Neutrophil (primary cell): Measurements from ENCODE around the gene ASGR1.

ENCODE experiments used
- H3K27ac ChIP-seq: fragments of 200-600 bp; sonication (generic); 2 replicates; pipeline ENCODE4 v1.5.1; 2016; ENCODE audit warnings: mild to moderate bottlenecking, moderate library complexity
- H3K27me3 ChIP-seq: fragments of 200-600 bp; sonication (generic); 2 replicates; pipeline ENCODE4 v1.6.0; 2016; ENCODE audit warnings: mild to moderate bottlenecking
- H3K36me3 ChIP-seq: fragments of 200-600 bp; sonication (generic); 2 replicates; pipeline ENCODE4 v1.5.1; 2017
- H3K4me1 ChIP-seq, 2 experiments: fragments of 200-600 bp in 1 of 2; sonication (generic) in 1 of 2; 1 replicate in 1 of 2; 2 replicates in 1 of 2; pipeline versions ENCODE4 v1.5.1 to v1.6.1; 2013 to 2016; ENCODE audit warnings: low read depth in 1 of 2, low read length in 1 of 2, mild to moderate bottlenecking in 1 of 2, moderate library complexity in 1 of 2; ENCODE audit not compliant: control insufficient read depth in 1 of 2, insufficient read depth in 1 of 2
- H3K4me3 ChIP-seq, 2 experiments: fragments of 200-600 bp in 1 of 2; sonication (generic) in 1 of 2; 1 replicate in 1 of 2; 2 replicates in 1 of 2; pipeline ENCODE4 v1.5.1; 2013 to 2016; ENCODE audit warnings: low read depth in 1 of 2, low read length in 1 of 2, mild to moderate bottlenecking in 1 of 2, moderate library complexity in 1 of 2
- H3K9me3 ChIP-seq: fragments of 200-600 bp; sonication (generic); 2 replicates; pipeline ENCODE4 v1.5.1; 2016
- TF ChIP-seq, protein P1 (sequence below): fragments of 200-600 bp; sonication (generic); IDR thresholded peaks from 2 replicates; pipeline ENCODE4 v1.5.1; 2016; ENCODE audit warnings: antibody characterized with exemption

Gene ASGR1

GRCh38 chr17:7146115-7146514 lies 33.1 kb downstream of the ASGR1 start:
- Histone ChIP-seq H3K4me3 (no peak overlapping the region), H3K4me1 (no peaks in the 10 kb centered on the region), H3K36me3 (no peaks in the 10 kb centered on the region), H3K27ac (no peak overlapping the region), H3K9me3 (no peaks in the 10 kb centered on the region), H3K27me3 (peaks cover 10% of the 10 kb centered on the region)
- TF ChIP-seq, protein P1, sequence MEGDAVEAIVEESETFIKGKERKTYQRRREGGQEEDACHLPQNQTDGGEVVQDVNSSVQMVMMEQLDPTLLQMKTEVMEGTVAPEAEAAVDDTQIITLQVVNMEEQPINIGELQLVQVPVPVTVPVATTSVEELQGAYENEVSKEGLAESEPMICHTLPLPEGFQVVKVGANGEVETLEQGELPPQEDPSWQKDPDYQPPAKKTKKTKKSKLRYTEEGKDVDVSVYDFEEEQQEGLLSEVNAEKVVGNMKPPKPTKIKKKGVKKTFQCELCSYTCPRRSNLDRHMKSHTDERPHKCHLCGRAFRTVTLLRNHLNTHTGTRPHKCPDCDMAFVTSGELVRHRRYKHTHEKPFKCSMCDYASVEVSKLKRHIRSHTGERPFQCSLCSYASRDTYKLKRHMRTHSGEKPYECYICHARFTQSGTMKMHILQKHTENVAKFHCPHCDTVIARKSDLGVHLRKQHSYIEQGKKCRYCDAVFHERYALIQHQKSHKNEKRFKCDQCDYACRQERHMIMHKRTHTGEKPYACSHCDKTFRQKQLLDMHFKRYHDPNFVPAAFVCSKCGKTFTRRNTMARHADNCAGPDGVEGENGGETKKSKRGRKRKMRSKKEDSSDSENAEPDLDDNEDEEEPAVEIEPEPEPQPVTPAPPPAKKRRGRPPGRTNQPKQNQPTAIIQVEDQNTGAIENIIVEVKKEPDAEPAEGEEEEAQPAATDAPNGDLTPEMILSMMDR: no peak

- Histone ChIP-seq H3K4me3 (no peak overlapping the region), H3K27me3 (peaks cover 16% of the 10 kb centered on the region), H3K27ac (no peak overlapping the region), H3K9me3 (no peaks in the 10 kb centered on the region), H3K4me1 (no peaks in the 10 kb centered on the region), H3K36me3 (no peaks in the 10 kb centered on the region)
- TF ChIP-seq, protein P1: no peak
These were observed 35.0 kb downstream of the ASGR1 start for GRCh38 chr17:7144213-7144612.

DNA sequence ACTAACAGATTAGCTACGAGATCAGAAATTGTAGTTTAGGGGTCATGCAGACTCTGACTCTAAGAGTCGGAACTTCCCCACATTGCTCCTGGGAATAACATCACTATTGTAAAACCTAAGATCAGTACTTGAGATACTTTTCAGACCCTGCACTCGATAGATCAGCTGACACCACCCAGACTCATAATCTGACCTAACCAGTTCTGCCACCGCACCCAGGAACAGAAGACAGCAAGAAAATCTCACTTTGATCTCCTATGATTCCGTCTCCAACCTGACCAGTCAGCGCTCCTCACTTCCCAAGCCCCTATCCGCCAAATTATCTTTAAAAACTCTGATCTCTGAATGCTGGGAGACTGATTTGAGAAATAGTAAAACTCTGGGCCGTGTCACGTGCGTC lies 37.3 kb downstream of the ASGR1 start:
- Histone ChIP-seq H3K27ac (no peak overlapping the region), H3K9me3 (no peaks in the 10 kb centered on the region), H3K4me3 (no peak overlapping the region), H3K4me1 (no peaks in the 10 kb centered on the region), H3K36me3 (no peaks in the 10 kb centered on the region), H3K27me3 (peaks cover 36% of the 10 kb centered on the region)
- TF ChIP-seq, protein P1: no peak

- Histone ChIP-seq H3K4me3 (no peak overlapping the region), H3K36me3 (no peaks in the 10 kb centered on the region), H3K4me1 (no peaks in the 10 kb centered on the region), H3K9me3 (no peaks in the 10 kb centered on the region), H3K27me3 (peaks cover 50% of the 10 kb centered on the region), H3K27ac (no peak overlapping the region)
- TF ChIP-seq, protein P1: no peak
These were observed 39.8 kb downstream of the ASGR1 start for GRCh38 chr17:7139400-7139799.

DNA sequence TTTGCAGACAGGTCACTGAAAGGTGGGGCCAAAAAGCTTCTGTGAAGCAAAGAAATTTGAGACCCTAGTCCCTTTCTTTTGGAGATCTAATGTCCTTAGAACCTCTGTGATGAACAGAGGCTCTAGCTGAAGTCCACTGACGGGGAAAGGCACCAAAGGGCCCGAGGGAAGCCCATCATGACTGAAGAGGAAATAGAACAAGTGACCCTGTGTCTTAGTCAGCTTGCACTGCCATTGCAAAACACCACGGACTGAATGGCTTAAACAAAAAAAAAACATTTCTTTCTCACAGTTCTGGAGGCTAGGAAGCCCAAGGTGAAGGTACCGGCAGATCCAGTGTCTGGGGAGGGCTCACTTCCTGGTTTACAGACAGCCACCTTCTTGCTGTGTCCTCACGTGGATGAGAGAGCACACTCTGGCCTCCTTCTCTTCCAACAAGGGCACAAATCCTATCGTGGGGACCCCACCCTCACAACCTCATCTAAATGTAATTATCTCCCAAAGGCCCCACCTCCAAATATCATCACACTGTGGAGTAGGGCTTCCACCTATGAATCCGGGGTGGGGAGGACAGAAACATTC lies 40.3 kb downstream of the ASGR1 start:
- H3K4me3 ChIP-seq: no peak overlapping the region
- H3K4me1 ChIP-seq: no peaks in the 10 kb centered on the region
- no peaks in the 10 kb centered on the region for H3K36me3 ChIP-seq
- H3K27ac ChIP-seq: no peak overlapping the region
- no peaks in the 10 kb centered on the region for H3K9me3 ChIP-seq
- TF ChIP-seq, protein P1: no peak
- peaks cover 55% of the 10 kb centered on the region for H3K27me3 ChIP-seq
